NCI-H128 (cell line): ENCODE data around the gene MAP1A.

ENCODE experiments used
- DNase-seq: peaks from one replicate; lab custom pipeline; 2025; ENCODE audit not compliant: unreplicated experiment; lab: John Stamatoyannopoulos, UW

Gene MAP1A

DNA sequence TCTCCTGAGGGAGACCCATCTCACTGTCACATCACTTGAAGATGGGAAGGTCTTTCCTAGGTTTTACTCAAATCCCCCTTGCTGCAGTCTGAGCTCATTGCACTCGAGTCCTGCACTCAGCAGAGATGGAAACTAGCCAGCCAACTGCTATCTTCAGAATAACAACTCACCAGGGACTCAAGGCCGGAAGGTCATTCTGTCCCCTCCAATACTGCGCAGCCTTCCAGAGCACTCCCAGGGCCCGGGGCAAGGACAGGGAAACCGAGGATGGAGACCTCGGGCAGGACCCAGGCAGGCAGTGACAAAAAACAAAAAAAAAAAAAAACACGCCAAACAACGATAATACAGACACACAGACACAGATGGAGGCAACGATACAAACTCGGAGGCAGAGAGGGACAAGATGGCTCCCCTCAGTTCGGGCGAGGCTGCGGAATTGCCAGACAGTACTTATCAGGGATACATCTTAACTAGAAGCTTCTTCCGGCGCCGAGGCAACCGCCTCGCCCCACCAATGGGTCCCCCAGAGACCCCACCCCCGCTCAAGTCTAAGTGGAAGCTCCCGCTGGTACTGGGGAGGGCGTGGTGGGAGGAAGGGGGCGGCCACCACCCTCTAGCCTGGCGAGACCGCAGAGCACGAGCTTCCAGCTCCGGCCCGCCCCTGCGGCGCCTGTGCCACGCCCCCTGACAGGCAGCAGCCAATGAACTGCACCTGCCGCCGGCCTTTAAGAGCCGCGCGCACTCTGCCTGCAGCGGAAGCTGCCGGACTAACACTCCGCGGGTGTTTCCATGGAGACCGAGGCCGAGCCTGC lies 7.0 kb upstream of the MAP1A start:
- peak; percentile 88 for DNase-seq

DNA sequence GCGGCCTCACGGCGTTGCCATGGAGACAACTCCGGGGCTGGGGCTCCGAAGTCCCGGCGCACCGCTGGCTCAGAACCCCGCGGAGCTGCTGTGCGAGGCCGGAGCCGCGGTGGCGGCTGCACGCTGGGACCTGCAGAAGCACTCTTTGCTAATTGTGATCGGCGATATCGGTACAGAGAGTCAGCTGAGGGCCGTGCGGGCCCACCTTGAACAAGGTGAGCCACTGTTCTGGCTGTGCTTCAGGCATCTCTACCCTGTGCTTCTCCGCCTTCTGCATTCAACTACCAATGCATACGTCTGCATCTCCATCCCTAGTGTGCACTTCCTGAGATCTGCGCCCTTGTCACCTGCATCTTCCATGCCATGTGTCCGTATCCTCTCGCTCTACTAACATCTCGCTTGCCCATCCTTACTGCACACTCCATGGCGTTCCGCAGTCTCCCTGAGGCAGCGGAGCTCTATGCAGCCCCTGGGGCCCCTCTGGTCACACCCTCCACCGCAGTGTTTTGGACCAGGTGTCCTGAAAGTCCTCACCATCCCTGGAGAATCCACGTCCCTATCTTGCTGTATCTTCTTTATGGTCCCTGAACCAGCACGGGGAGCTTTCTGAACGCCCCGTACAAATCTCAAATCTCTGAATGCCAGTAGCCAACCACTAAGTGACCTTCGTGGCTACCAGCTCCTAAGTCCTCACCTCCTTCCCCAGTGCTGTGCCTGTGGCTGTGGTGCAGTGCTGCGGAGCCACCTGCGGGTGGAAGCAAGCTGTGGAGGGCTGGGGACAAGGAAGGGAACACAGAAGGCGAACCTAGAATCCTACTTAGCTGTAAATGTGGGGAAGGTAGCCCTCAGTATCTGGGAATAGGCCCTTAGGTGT lies 6.2 kb upstream of the MAP1A start:
- no peak for DNase-seq

DNA sequence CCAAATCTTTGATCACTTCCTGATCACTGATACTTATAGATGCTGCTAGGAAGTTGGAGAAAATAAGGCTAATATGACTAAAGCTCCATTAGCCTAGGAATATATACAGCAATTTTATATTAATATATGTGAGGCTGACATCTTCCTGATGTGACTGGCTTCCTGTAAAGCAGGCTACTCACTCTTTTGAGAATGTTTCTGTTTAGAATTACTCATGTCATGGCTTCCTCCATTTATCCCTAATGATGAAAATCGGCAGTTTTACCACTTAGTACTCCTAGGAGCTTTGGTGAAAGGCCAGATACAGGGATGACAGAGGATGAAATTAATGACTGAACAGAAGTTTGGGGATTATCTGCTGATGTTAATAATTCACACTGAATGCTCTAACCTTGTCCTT lies 3.9 kb upstream of the MAP1A start:
- DNase-seq: no peak

DNA sequence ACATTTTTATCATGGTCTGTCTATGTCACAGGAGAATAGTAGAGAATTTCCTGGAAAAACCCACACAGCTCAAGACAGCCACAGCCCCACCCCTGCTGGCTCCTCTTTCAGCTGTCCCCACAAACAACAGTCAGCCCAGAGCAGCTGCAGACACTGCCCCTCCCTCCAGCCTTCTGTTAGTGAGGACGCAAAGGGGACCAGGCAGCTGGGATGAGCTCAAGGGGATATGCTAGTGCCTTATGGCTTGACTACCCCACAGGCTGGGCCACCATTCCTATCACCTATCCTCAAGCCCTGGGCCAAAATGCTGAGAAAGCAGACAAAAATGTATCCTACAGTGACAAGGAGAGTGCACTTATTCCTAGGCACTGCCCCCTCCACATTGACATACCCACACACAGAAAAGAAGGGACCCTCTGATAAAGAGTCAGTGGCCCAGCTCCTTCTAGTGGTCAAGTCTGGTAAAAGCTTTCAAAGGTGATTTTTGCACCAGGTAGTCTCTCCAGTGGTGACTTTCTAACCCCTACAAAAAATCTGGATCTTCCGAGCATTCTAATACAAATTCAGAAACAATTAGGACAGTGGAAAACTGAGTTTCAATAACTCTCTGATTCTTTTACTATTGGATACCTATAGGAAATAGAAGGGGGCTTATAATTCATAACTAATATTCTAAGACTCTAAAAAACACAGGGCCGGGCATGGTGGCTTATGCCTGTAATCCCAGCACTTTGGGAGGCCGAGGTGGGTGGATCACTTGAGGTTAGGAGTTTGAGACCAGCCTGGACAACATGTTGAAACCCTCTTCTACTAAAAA lies 3.0 kb upstream of the MAP1A start:
- no peak for DNase-seq

DNA sequence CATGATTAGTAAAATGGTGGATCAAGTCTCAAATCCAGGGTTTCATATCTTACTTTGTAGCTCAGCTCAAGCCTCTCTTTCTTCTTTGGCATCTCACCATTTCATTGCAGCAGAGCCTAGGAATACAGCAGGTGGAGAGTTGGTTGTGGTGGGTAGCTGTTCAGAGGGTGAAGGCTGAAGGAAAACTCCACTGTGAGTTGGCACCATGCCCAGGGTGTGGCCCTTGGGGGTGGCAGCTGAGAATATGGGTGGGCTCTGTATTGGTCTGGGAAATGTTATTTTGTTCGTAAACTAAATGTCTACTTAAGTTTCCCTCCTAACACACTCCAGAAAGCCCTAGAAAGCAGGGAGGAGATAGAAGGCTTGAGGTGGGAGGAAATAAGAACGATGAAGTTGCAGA lies 1.7 kb upstream of the MAP1A start:
- no peak for DNase-seq

DNA sequence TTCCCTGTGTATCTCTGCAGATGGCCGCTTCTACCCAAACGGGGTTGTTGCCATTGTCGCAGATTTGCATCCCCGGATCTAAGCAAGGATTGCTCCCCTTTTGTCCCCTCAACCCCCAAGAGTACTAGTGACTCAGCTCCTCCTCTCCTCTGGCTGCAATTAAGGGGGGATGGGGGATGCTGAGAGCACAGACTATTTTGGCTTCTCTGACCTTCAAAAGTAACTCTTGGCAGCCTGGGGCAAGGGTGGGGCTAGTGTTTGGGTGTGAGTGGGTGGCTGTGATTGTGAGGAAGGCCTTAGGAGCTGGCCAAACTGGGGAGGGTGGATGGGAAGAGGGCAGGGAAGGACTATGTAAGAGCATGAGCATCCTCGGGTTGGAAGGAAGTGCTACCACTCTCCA lies 1.2 kb upstream of the MAP1A start:
- DNase-seq: no peak

DNA sequence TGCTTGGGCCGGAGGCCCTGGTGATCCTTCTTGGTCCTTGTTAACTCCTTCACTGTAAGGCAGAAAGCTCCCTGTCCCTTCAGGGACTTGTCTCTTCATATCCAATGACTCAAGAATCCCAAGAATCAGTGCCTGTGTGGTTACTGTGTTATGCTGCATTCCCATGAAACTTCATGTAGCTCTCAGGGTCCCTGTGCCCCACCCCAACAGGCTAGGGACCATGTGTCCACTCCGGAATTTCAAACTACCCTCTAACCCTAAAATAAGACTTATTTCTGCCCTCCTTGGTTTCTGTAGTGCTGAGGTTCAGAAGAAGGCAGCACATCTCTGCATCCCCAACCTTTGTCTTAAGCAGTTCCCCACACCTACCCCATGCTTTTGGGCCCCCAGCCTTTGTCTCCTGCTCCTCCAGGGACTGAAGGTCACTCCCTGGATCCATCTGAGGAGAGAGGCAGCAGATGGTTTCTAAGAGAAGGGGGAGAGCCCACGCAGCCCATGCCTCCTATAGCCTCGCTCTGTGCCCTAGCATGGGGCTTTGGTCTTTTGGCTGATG lies 531 bp upstream of the MAP1A start:
- DNase-seq: no peak

DNA sequence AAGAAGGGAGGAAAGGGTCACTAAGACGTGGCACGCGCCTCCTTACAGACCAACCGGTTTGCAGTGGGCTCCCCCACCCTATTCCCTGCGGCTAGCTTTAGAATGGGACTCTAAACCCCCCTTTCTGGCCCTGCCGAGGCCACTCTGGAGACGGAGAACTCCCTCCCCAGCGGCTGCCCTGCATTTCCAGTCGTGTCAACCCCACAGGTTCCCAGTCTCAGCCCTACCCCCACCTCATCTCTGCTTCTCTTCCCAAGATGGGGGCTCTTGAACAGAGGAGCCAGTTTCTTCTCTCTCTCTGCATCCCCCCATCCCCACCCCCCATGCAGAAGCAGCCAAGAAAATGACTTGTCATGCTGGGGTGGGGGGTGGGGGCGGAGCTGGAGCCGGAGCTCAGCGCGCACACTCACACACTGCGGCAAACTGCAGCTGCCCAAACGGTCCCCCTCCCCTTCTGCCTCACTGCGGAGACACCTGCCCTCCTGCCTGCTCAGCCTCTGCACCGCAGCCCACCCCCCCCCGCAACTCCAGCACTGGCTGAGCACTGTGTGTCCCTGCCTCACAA lies 871 bp downstream of the MAP1A start:
- no peak for DNase-seq

DNA sequence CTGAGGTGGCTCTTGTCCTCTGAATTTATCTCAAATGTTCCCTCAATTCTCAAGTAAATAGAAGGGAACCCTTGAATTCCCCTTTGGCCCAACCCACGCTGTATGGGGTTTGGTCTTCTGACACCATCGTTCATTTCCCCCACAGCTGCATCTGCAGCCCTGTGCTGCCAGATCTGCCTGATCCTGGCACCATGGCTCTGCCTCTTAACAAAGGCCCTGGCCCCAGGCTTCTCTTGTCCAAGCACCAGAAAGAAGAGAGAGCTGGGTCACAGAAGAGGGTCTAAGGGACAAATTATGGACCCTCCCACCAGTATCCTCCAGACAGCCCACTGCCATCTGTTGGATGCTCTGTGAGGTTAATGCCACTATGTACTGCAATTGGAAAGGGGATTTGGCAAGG lies 1.8 kb downstream of the MAP1A start:
- DNase-seq: no peak

DNA sequence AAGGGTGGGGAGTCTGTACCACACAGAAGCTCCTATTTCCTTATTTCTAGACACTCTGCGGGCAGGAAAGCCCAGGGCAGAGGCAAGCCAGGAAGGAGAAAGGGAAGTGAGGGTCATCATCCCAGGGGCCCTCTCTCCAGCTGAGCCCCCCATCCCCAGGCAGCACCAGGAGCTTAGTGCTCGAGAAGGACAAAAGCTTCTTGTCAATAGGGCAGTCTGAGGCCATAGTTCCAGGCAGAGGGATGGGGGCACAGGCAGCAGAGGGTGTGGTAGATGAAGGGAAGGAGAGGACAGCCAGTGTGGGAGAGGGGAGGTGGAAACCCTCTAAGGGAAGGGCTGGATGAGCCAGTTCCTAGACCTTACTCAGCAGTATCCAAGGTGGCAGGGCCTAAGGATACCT lies 2.7 kb downstream of the MAP1A start:
- no peak for DNase-seq

DNA sequence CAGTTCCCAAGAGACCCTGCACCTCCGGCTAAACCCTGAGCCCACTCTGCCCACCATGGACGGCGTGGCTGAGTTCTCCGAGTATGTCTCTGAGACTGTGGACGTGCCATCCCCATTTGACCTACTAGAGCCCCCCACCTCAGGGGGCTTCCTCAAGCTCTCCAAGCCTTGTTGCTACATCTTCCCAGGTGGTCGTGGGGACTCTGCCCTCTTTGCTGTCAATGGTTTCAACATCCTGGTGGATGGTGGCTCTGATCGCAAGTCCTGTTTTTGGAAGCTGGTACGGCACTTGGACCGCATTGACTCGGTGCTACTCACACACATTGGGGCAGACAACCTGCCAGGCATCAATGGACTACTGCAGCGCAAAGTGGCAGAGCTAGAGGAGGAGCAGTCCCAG lies 4.0 kb downstream of the MAP1A start:
- DNase-seq: no peak

DNA sequence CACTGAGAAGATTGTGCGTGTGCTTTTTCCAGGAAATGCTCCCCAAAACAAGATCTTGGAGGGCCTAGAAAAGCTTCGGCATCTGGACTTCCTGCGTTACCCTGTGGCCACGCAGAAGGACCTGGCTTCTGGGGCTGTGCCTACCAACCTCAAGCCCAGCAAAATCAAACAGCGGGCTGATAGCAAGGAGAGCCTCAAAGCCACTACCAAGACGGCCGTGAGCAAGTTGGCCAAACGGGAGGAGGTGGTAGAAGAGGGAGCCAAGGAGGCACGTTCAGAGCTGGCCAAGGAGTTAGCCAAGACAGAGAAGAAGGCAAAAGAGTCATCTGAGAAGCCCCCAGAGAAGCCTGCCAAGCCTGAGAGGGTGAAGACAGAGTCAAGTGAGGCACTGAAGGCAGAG lies 4.8 kb downstream of the MAP1A start:
- no peak for DNase-seq

DNA sequence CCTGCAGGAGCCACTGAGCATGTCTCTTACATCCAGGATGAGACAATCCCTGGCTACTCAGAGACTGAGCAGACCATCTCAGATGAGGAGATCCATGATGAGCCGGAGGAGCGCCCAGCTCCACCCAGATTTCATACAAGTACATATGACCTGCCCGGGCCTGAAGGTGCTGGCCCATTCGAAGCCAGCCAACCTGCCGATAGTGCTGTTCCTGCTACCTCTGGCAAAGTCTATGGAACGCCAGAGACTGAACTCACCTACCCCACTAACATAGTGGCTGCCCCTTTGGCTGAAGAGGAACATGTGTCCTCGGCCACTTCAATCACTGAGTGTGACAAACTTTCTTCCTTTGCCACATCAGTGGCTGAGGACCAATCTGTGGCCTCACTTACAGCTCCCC lies 6.2 kb downstream of the MAP1A start:
- no peak for DNase-seq

DNA sequence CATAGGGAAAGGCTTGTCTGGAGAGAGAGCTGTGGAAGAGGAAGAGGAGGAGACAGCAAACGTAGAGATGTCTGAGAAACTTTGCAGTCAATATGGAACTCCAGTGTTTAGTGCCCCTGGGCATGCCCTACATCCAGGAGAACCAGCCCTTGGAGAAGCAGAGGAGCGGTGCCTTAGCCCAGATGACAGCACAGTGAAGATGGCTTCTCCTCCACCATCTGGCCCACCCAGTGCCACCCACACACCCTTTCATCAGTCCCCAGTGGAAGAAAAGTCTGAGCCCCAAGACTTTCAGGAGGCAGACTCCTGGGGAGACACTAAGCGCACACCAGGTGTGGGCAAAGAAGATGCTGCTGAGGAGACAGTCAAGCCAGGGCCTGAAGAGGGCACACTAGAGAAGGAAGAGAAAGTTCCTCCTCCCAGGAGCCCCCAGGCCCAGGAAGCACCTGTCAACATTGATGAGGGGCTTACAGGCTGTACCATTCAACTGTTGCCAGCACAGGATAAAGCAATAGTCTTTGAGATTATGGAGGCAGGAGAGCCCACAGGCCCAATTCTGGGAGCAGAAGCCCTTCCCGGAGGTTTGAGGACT lies 6.9 kb downstream of the MAP1A start:
- no peak for DNase-seq

DNA sequence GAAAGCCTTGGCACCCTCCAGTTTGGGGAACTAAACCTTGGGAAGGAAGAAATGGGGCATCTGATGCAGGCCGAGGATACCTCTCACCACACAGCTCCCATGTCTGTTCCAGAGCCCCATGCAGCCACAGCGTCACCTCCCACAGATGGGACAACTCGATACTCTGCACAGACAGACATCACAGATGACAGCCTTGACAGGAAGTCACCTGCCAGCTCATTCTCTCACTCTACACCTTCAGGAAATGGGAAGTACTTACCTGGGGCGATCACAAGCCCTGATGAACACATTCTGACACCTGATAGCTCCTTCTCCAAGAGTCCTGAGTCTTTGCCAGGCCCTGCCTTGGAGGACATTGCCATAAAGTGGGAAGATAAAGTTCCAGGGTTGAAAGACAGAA lies 7.7 kb downstream of the MAP1A start:
- DNase-seq: no peak

DNA sequence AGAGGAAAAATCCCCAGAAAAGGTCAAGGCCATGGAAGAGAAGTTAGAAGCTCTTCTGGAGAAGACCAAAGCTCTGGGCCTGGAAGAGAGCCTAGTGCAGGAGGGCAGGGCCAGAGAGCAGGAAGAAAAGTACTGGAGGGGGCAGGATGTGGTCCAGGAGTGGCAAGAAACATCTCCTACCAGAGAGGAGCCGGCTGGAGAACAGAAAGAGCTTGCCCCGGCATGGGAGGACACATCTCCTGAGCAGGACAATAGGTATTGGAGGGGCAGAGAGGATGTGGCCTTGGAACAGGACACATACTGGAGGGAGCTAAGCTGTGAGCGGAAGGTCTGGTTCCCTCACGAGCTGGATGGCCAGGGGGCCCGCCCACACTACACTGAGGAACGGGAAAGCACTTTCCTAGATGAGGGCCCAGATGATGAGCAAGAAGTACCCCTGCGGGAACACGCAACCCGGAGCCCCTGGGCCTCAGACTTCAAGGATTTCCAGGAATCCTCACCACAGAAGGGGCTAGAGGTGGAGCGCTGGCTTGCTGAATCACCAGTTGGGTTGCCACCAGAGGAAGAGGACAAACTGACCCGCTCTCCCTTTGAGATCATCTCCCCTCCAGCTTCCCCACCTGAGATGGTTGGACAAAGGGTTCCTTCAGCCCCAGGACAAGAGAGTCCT lies 9.0 kb downstream of the MAP1A start:
- DNase-seq: no peak

DNA sequence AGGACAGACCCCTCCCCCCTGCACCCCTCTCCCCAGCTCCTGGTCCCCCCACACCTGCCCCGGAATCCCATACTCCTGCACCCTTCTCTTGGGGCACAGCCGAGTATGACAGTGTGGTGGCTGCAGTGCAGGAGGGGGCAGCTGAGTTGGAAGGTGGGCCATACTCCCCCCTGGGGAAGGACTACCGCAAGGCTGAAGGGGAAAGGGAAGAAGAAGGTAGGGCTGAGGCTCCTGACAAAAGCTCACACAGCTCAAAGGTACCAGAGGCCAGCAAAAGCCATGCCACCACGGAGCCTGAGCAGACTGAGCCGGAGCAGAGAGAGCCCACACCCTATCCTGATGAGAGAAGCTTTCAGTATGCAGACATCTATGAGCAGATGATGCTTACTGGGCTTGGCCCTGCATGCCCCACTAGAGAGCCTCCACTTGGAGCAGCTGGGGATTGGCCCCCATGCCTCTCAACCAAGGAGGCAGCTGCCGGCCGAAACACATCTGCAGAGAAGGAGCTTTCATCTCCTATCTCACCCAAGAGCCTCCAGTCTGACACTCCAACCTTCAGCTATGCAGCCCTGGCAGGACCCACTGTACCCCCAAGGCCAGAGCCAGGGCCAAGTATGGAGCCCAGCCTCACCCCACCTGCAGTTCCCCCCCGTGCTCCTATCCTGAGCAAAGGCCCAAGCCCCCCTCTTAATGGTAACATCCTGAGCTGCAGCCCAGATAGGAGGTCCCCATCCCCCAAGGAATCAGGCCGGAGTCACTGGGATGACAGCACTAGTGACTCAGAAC lies 9.8 kb downstream of the MAP1A start:
- no peak for DNase-seq

DNA sequence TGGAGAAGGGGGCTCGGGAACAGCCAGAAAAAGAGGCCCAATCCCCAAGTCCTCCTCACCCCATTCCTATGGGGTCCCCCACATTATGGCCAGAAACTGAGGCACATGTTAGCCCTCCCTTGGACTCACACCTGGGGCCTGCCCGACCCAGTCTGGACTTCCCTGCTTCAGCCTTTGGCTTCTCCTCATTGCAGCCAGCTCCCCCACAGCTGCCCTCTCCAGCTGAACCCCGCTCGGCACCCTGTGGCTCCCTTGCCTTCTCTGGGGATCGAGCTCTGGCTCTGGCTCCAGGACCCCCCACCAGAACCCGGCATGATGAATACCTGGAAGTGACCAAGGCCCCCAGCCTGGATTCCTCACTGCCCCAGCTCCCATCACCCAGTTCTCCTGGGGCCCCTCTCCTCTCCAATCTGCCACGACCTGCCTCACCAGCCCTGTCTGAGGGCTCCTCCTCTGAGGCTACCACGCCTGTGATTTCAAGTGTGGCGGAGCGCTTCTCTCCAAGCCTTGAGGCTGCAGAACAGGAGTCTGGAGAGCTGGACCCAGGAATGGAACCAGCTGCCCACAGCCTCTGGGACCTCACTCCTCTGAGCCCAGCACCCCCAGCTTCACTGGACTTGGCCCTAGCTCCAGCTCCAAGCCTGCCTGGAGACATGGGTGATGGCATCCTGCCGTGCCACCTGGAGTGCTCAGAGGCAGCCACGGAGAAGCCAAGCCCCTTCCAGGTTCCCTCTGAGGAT lies 10.6 kb downstream of the MAP1A start:
- no peak for DNase-seq
